ENCODE data around the gene ZW10.

DNA sequence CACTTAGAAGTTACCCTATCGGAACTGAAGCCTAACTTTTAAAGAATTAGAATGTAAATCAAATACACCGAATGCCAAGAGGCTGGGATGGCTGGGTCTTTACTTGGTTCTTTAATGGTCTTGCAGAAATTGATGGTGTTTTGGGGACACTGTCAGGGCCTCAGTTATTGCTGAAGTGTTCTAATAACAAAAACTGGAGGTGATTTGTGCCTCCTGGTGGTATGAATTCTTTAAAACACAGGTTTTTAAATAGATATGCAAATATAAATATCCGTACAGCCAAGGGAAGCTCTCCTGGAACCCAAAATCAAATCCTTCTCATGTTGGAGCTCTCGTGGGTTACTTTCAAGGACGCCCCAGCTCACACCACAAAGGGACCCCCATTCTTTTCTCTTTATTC is 48.1 kb downstream of the ZW10 start:
- no peak for TF ChIP-seq POLR2A (IDR thresholded peaks at IDR 0.05; ENCODE audit: low read length)
- TF ChIP-seq GATA1 (IDR thresholded peaks at IDR 0.05; ENCODE audit: low read depth, low read length) = no peak

Measured in erythroblast (primary cell).